Lower lobe of right lung (tissue), 2 donors: ENCODE data around the gene PTCHD4. TPM values are rescaled to one million over a fixed set of nuclear protein-coding genes. Genes with fewer than 3 reads are reported as not detected.
A peak's percentile ranks its signal among the peaks of the same experiment; 100 is the strongest.
"Not testable (repeated sequence)": the region's sequence is repeated elsewhere in the genome, so short reads cannot be mapped to it uniquely, and the experiment has no call there.

Source experiments
- ATAC-seq, 2 donors: fragments of 200-7000 bp; cut with Tn5 transposase; one replicate each; pipeline ENCODE4 v1.9.1; 2020 to 2022; ENCODE audit warnings: mild to moderate bottlenecking in 2 of 2, moderate library complexity in 2 of 2
- DNase-seq: peaks from one replicate; pipeline ENCODE4 v3.0.0-alpha.2; 2020
- H3K27ac ChIP-seq: fragments of 200-600 bp; one replicate; pipeline ENCODE4 v1.8.0; 2022
- H3K27me3 ChIP-seq: fragments of 200-600 bp; one replicate; pipeline ENCODE4 v1.8.0; 2022; ENCODE audit warnings: low read depth
- H3K36me3 ChIP-seq: fragments of 200-600 bp; one replicate; pipeline ENCODE4 v1.8.0; 2022; ENCODE audit warnings: mild to moderate bottlenecking
- H3K4me1 ChIP-seq: fragments of 200-600 bp; one replicate; pipeline ENCODE4 v1.8.0; 2022
- H3K4me3 ChIP-seq: fragments of 200-600 bp; one replicate; pipeline ENCODE4 v1.8.0; 2022; ENCODE audit warnings: mild to moderate bottlenecking
- H3K9me3 ChIP-seq: fragments of 200-600 bp; one replicate; pipeline ENCODE4 v1.8.0; 2022
- intact Hi-C: fragments of 100-400 bp; cut with DNase I; formaldehyde crosslinking; loops from one replicate; pipeline ENCODE4 v1.11.0; 2022
- total RNA-seq: library from RNA; stranded (reverse); fragmentation: NEBNext Ultra II Directional; extraction: Animal tissue kit (Norgen Biotek cat#: 25700); gene quantifications from one replicate; pipeline ENCODE4 v1.2.1, GENCODE V29; 2021
- TF ChIP-seq, protein P1 (sequence below): fragments of 200-600 bp; IDR thresholded peaks from one replicate; pipeline ENCODE4 v1.8.0; 2022; ENCODE audit warnings: antibody characterized with exemption, mild to moderate bottlenecking
- donor health status: DM: no; HTN: yes; CAD: no; lungs with severe emphysema.

The PTCHD4 gene
- total RNA-seq, 1 donor from 2014 or later: 2.3 TPM

DNA sequence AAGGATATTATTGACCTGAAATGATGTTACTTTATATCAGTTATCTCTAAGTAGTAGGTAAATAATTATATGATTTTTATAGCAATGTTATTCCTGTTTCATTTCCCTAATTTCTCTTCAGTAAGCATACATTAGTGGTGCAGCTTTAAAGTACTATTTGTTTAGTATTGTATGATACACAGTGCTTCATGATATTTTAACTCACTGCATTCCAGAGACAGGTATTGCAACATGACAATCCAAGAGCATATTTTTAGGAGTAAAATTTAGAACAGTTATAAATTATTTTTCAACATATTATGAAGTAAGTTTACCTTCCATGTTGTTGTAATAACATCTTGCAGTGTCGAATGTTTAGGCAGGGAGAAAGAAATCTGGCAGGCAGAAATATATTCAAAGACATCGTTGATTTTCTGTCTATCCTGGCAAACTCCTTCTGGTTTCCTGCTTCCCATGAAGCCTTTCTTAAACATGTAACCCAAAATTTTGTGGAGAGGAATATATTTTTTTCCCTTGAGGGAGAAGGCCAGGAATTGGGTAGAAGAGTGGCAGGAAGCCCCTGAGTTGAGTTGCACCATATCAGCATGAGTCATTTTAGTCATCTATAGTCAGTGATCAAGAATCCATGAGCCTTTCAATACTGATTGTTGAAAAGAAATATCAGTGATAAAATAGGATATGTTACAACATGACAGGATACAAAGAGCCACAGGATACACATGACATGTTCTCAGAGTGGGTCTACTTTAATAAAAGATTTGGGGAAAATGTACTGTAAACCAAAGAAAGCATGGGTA is 29.0 kb upstream of the PTCHD4 start:
- Histone ChIP-seq H3K27me3 (no peaks in the 10 kb centered on the region), H3K4me3 (no peak overlapping the region), H3K27ac (no peak overlapping the region), H3K4me1 (no peaks in the 10 kb centered on the region), H3K9me3 (no peaks in the 10 kb centered on the region), H3K36me3 (no peaks in the 10 kb centered on the region)
- TF ChIP-seq, protein P1, sequence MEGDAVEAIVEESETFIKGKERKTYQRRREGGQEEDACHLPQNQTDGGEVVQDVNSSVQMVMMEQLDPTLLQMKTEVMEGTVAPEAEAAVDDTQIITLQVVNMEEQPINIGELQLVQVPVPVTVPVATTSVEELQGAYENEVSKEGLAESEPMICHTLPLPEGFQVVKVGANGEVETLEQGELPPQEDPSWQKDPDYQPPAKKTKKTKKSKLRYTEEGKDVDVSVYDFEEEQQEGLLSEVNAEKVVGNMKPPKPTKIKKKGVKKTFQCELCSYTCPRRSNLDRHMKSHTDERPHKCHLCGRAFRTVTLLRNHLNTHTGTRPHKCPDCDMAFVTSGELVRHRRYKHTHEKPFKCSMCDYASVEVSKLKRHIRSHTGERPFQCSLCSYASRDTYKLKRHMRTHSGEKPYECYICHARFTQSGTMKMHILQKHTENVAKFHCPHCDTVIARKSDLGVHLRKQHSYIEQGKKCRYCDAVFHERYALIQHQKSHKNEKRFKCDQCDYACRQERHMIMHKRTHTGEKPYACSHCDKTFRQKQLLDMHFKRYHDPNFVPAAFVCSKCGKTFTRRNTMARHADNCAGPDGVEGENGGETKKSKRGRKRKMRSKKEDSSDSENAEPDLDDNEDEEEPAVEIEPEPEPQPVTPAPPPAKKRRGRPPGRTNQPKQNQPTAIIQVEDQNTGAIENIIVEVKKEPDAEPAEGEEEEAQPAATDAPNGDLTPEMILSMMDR: no peak
- intact Hi-C loops: no loop called here
- DNase-seq: no peak
- no peak for ATAC-seq

DNA sequence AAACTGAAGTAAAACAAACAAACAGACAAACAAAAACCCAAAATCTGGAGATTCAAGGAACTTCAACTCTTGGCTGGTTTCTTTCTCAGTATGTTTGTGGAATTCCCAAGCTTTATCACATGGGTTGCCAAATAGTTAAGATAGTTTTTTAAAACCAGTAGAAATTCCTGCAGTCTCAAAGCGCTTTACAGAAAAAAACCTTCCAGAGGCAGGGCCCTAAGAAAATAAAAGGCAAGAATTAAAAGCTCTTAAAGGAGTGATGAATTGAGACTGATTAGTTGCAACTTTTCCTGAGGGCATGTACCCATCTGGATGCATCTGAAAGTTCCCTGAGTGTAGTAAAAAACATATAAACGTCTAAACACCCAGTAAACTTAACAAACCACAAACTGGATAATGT is 25.9 kb upstream of the PTCHD4 start:
- Histone ChIP-seq H3K36me3 (no peaks in the 10 kb centered on the region), H3K27me3 (no peaks in the 10 kb centered on the region), H3K4me3 (no peak overlapping the region), H3K27ac (no peak overlapping the region), H3K9me3 (no peaks in the 10 kb centered on the region), H3K4me1 (no peaks in the 10 kb centered on the region)
- TF ChIP-seq, protein P1: no peak
- no peak for DNase-seq
- ATAC-seq: no peak
- intact Hi-C loops: no loop called here

DNA sequence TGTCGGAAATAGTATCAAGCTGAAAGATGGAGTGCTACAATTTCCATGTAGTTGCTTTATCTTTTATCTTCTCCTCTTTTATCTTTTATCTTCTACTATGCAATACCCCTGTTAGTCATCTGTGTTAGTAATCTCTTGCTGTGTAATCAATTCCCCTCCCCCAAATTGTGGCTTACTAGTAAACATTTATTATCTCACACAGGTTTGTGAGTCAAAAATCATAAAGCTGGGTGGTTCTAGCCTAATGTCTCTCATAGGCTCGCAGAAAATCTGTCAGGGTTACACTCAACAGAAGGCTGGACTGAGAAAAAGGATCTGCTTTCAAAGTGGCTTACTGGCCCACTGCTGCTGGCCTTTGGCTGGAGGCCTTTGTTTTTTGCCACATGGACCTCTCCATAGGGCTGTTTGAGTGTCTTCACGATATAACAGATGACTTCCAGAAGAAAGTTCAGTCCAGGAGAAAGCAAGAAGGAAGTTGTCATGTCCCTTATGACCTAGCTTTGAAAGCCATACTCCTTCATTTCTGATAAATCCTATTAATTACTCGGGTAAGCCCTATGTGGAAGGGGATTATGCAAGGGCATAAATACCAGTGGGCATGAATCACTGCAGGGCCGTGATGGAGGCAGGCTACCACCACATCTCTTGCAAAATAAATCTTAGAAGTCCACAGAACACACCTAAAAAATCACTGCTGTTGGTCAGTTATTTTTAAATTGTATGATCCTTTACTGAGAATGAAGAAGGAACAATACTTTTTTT is 24.5 kb upstream of the PTCHD4 start:
- no peaks in the 10 kb centered on the region for H3K9me3 ChIP-seq
- no peak for DNase-seq
- H3K27ac ChIP-seq: no peak overlapping the region
- TF ChIP-seq, protein P1: no peak
- peak in 1 of 2 donors; percentile 41 for ATAC-seq
- H3K36me3 ChIP-seq: no peaks in the 10 kb centered on the region
- no peaks in the 10 kb centered on the region for H3K27me3 ChIP-seq
- intact Hi-C loops: no loop called here
- no peak overlapping the region for H3K4me3 ChIP-seq
- H3K4me1 ChIP-seq: no peaks in the 10 kb centered on the region

DNA sequence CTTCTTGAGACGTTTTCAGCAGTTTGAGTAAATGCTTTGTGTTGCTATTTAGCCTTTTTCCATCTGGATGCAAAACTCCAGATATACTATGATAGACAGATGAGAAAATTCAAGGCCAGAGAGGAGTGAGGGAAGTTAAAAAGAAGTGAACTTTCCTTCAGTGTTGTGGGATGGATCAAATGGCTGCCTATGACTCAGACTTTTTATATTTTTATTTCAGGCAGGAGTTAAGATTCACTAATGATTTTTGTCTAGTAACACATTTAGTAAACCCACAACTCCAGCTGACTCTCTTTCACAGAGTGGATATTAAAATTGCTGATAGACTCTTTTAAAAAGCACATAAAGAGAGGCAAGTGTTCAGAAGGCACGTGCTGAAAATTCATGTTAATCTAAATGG is 23.2 kb upstream of the PTCHD4 start:
- intact Hi-C loops: no loop called here
- no peak for DNase-seq
- no peak overlapping the region for H3K4me3 ChIP-seq
- TF ChIP-seq, protein P1: no peak
- H3K4me1 ChIP-seq: no peaks in the 10 kb centered on the region
- ATAC-seq: no peak
- H3K9me3 ChIP-seq: no peaks in the 10 kb centered on the region
- no peak overlapping the region for H3K27ac ChIP-seq
- no peaks in the 10 kb centered on the region for H3K36me3 ChIP-seq
- no peaks in the 10 kb centered on the region for H3K27me3 ChIP-seq

DNA sequence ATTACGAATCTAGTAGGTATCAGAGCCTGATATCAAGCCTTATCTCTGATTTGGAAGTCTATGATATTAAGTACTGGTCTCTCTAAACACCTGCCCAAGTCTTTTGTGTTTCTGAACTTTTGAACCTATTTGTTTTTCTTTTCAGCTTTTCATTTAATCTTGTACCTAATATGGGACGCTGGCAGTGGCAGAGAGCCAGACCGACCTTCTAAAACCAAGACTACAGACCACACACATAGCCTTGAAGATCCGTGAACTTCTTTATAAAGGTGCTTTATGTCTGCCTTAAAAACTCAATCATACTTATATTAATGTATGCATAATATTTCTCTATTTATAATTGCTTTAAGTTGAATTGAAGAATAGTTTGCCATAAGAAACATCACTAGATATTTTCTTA is 12.6 kb upstream of the PTCHD4 start:
- Histone ChIP-seq H3K27ac (no peak overlapping the region), H3K9me3 (no peaks in the 10 kb centered on the region), H3K36me3 (no peaks in the 10 kb centered on the region), H3K4me1 (no peaks in the 10 kb centered on the region), H3K27me3 (no peaks in the 10 kb centered on the region), H3K4me3 (no peak overlapping the region)
- ATAC-seq (no peak), DNase-seq (no peak)
- intact Hi-C loops: no loop called here
- TF ChIP-seq, protein P1: no peak

DNA sequence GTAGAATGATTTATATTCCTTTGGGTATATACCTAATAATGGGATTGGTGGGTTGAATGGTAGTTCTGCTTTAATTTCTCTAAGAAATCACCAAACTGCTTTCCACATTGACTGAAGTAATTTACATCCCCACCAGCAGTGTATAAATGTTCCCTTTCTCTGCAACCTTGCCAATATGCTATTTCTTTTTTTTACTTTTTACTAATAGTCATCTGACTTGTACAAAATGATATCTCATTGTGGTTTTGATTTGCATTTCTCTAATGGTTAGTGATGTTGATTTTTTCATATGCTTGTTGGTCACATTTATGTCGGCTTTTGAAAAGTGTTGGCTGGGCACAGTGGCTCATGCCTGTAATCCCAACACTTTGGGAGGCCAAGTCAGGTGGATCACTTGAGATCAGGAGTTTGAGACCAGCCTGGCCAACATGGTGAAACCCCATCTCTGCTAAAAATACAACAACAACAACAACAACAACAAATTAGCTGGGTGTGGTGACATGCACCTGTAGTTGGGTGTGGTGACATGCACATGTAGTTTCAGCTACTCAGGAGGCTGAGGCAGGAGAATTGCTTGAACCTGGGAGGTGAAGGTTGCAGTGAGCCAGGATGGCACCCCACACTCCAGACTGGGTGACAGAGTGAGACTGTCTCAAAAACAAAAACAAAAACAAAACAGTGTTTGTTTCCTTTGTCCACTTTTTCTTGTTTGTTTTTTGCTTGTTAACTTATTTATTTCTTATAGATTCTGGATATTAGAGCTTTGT is 11.2 kb upstream of the PTCHD4 start:
- H3K27me3 ChIP-seq, H3K4me1 ChIP-seq, intact Hi-C loops, H3K27ac ChIP-seq, H3K36me3 ChIP-seq, ATAC-seq, DNase-seq, H3K4me3 ChIP-seq, H3K9me3 ChIP-seq: not testable (repeated sequence)
